Activated CD4-positive, alpha-beta T cell treated with anti-CD3 and anti-CD28 coated beads, Interleukin-2, amount 50 U/mL, for 4 hours (primary cell): Measurements from ENCODE around the gene RRP9.

Experiments
- DNase-seq, 2 experiments: peaks; one replicate each; pipeline ENCODE4 v3.0.0-alpha.2; 2020

RRP9 gene

DNA sequence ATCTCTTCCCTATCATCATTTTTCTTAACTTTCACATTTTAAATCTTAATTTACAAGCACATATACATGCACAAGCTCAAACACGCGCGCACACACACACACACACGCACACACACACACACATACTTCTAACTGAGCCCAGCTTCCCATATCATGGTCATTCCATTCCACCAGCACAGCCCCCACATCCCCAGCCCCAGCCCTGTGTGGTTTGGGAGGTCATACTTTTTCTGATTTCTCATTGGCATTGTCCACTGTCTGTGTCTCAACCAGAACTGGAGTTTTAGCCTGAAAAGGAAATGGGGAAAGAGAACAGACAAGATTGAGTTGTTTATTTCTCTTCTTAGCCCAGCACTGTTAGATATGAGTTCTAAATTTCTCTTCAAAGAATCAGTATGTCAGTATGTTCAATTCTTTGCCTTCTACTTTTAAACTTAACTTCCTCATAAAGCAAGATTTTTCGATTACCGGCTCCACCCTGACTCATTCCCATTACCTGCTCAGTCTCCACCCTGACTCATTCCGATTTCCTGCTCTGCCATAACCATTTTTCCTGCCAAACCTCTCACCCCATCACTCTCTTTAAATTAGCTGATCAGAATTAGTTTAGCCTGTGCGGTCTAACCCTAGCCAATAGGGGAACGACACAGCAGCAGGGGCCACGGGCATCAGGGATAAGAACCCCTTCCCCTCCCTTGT is 44.9 kb downstream of the RRP9 start:
- no peak for DNase-seq

DNA sequence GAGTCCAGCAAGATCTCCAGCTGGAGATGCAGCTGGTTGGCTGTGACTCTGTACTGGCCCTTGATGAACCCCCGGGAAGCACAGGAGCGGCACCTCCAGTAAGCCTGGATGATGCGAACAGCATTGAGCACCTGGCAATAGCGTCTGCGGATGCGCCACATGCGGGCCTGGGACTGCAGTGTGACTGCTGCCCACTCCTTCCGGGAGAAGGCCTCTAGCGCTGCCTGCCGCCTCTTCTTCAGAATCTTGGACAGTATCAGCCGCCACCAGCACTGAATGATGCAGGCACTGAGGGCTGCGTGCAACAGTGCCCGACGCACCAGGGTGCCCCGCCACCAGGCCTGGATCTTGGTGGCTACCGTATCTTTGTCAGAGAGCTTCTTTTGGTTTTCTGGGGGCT is 46.8 kb downstream of the RRP9 start:
- DNase-seq, result no peak

DNA sequence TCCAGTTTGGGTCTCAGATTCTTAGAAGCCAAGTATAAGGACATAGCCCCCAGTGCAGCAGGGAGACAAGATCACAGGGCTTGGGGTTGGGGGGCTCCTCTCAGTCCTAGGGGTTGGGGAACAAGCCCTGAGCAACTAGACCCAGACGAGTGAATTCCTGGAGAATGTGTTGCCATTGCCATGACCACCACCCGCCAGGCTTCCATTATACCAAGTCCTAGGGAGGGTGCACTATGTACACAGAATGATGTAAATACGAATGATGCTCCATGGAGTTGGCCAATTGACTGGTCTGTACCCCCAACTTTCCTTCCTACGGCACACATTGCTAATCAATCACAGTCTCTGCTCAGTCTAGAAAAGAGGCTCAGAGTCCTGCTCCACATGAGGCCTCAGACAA is 47.3 kb downstream of the RRP9 start:
- DNase-seq, result no peak

DNA sequence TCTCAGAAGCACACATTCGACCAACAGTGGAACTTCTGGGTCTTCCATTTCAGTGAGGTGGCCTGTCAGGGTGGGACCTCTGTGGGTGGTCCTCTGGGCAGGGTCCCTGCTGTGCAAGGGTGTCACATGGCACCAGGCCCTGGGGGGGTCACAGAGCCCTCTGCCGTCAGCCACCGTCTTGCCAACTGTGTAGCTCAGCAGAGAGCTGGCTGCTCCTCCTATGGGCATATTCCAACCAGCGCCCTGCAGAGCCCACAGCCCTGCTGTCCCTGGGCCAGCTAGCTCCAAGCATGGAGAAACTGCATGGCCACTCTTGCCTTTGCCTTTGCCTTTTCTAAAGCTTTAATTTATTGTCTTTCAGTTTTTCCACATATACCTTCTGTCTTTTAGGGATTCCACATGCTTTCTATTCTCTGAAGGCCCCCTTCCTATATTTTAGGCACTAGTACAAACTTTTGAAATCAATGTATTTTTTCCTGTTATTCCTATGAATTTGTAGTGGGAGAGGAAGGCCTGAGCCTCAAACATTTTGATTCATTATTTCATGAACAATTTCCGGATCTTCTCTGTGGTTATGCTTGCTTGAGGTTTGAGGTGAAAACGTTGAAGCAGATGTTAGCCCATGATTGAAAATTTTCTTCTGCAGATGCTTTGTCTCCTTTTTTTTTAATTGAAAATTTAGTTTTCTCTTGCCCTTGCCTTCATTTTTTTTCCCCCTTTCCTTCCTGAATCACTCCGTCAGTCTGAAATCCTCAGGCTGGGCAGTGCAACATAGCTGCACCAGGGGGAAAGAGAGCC is 50.3 kb downstream of the RRP9 start:
- DNase-seq, result no peak

DNA sequence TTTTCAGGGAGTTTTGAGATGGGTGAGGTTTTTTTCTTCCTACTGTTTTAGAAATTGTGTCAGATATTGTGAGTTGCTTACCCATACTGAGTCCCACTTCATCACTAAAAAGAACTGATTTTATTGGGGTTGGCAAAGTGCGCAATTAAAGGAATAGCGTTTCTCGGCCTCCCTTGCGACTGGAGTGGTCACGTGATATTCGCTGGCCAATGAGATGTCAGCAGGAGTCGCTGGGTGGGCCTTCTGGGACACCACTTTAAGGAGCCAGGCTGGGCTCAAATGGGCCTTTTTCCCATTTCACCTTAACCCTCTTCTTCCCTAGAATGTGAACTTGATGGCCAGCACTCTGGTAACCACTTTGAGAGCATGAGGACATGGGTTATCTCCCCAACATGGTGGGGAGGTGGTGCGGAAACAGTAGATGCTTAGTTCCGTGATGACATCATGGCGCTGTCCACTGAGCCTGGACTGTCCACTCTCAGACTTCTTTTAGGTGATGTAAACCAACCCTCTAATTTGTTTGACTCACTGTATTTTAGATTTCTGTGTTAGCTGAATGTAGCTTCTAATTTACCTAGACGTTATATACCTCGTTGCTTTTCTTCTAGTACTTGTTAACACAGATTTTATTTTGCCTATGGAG is 53.1 kb downstream of the RRP9 start:
- no peak for DNase-seq

DNA sequence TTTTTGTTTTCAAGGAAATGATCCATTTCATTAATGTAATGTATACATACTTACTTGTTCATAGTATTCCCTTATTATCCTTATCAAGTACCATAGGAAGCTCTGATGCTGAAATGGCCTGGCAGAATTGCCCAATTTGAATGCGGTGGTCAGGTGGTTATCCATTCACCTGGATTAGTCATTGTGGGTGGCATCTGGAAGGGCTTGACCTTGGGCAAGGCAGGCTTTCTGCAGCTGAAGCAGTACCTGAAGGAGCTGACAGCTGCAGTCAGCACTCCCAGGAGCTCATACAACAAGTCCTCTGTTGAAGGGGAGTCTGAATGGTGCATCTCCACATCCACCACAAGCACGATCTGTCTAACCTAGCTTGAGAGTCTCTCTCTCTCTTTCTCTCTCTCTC is 54.1 kb downstream of the RRP9 start:
- no peak for DNase-seq

DNA sequence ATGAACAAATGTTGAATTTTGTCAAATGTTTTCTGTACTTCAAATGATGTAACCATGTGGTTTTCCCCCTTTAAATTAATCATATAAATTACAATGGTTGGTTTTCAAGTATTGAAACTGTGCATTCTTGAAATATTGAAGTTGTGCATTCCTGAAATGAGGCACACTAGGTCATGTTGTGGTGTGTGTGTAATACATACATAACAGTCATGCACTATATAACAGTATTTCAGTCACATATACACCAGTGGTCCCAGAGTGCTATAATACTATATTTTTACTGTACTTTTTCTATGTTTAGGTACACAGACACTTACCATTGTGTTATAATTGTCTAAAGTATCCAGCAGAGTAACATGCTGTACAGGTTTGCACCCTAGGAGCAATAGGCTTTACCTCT is 55.3 kb downstream of the RRP9 start:
- DNase-seq, result no peak
